Measurements from ENCODE around the gene SMARCC2.

GRCh38 chr12:56190695-56191155 lies 1.4 kb upstream of the SMARCC2 start:
- TF ChIP-seq THRA (CRISPR knock-in tag; IDR thresholded peaks at IDR 0.05; ENCODE audit: borderline replicate concordance), result no peak
- TF ChIP-seq ATF7-NPFF (CRISPR knock-in tag; IDR thresholded peaks at IDR 0.05; ENCODE audit: low read depth), result no peak
- no peak for TF ChIP-seq XBP1 (CRISPR knock-in tag; IDR thresholded peaks at IDR 0.05)
- TF ChIP-seq AFF4 (CRISPR knock-in tag; IDR thresholded peaks at IDR 0.05), result no peak
- no peak for TF ChIP-seq ZNF10 (CRISPR knock-in tag; IDR thresholded peaks at IDR 0.05; ENCODE audit: borderline replicate concordance, low read depth)
- TF ChIP-seq MYNN (CRISPR knock-in tag; IDR thresholded peaks at IDR 0.05; ENCODE audit: low read depth), result no peak
